NCI-H1930 (cell line): ENCODE measurements around the gene MAML3.

Experiments used
- DNase-seq, 2 experiments: peaks; one replicate each; lab custom pipeline; 2025; lab: John Stamatoyannopoulos, UW

Gene MAML3

DNA sequence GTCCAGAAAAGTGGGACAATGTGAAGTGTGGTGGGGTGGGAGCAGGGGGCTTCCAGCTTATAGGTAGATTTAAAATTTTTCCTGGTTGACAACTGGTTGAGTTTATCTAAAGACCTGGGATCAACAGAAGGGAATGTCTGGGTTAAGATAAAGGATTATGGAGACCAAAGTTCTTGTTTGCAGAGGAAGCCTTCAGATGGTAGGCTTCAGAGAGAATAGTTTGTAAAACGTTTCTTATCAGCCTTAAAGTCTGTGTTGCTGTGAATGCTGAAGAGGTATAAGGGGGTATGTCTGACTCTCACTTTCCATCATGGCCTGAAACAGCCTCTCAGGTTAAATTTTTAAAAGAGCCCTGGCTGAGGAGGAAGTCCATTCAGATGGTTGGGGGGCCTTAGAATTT is 467.9 kb downstream of the MAML3 start:
- no peak for DNase-seq

DNA sequence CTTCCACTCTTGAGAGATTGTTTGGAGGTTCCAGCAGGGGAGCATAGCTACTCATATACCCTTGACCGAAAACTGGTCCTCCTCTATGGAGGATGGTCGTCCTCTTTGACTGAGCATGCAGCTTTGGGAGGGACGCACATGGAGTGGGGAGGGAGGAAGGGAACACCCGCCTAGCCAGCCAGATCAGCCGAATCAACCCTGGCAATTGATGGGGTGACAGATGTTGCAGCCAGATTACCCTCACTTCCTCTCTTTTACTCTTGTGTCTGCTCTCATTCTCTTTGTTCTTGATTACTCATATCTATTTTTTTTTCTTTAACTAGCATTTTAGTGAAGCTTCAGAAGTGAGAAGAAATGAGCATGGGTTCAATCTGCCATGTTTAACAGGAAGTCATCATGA is 468.8 kb downstream of the MAML3 start:
- no peak for DNase-seq

DNA sequence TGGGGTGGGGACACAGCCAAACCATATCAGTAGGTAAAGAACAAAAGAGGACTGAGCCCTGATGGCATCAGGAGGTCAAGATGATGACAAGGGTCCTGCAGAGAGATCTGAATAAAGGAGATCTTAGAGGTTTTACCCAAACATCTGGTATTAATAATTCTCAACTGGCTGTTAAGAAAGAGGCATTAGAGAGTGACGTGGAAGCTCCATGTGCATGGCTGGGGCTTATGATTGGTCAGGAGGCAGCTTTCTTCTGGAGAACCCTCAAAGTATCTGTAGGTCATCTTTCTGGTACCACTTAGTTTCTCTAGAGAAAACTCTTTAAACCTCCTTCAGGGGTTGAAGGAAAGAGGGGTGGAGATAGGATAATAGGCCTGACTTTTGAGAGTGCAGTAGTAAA is 469.6 kb downstream of the MAML3 start:
- no peak for DNase-seq

- no peak for DNase-seq
These were observed 471.2 kb downstream of the MAML3 start for GRCh38 chr4:139682741-139683151.

DNA sequence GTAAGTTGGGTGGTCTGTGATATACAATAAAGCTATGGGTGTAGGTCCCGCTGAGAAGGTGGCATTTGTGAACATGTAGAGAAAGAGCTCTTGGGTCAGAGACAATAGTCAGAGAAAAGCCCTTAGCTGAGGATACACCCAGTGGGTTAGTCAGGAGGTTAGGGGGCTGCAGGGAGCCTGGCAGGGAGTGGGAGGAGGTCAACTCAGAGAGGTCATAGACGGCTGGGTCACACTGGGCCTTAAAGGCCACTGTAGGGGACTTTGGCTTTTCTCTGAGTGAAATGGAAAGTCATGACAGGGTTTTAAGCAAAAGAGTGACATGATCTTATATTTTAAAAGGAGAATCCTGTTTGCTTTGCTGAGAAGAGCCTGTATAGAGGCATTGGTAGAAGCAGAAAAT is 471.7 kb downstream of the MAML3 start:
- no peak for DNase-seq

GRCh38 chr4:139676913-139677585 is 476.9 kb downstream of the MAML3 start:
- DNase-seq, result no peak

DNA sequence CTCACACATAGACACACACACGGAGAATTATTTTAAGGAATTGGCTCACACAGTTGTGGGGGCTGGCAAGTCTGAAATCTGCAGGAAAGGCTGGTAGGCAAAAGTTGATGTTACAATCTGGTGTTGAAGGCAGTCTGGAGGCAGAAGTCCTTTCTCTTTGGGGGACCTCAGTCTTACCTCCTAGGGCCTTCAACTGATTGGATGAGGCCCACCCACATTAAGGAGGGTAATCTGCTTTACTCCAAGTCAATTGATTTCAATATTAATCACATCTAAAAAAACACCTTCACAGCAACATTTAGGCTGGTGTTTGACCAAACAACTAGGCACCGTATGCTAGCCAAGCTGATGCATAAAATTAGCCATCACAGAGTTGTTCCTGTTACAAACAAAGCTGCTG is 477.6 kb downstream of the MAML3 start:
- DNase-seq, result no peak

GRCh38 chr4:139675651-139676050 is 478.3 kb downstream of the MAML3 start:
- no peak for DNase-seq

DNA sequence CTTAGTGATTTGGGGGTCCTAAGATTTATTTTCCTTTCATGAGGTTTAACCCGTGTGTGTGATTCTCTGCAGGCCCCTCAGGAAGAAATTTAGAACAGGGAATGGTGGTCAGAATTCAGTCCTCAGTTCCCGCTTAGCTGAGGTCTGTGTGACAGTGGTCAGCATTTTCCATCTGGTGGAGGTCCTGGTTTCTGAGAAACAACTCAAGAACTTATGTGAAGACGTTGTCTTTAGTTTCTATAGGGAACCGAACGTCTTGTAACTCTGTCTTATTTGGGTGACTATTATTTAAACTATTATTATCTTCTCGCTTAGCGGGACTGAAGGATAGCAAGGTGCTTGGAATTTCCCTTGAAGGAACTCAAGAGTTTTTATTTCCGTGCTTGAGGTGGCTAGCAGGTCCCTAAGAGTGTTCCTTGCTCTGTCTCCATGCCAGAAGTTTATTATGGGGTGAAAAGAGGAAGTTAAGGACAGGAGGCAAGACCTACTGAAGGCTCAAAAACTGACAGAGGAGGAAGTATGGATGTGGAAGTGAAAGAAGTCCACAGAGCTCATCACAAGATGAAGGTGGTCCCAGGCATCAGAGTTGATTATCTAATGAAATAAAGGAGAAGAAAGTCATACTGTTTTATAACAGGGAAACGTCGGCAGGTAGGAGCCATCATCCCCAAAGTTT is 479.0 kb downstream of the MAML3 start:
- no peak for DNase-seq

DNA sequence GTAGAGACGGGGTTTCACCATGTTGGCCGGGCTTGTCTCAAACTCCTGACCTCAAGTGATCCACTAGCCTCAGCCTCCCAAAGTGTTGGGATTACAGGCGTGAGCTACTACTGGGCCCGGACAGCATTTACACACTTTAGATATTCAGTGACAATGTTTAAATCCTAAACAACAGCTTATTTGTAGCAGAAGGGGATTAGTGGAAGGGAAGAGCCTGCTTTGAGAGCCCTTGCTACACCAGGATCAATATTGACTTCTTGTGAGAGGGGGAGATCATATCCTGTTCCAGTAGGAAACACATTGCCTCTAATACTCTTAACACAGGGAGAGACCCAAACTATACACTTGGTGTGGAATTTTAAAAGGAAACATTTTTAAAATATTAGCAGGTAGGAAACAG is 481.3 kb downstream of the MAML3 start:
- no peak for DNase-seq

DNA sequence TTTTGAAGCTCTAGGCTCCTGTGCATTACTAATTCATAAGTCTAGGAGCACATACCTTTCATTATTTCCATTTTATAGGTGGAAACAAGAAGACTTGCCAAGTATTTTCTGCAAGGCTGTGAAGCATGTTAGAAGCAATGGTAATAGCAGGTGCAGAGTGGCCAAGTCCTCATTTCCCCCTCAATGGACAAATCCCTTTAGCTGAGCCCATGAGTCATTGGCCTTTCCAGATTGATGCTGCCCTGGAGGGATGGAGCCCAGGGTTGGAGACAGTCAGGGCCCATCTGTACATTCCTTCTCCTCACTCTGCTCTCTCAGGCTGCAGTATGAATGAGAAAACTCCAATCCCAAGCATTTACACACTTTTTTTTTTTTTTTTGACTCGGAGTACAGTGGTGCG is 481.8 kb downstream of the MAML3 start:
- DNase-seq, result no peak

DNA sequence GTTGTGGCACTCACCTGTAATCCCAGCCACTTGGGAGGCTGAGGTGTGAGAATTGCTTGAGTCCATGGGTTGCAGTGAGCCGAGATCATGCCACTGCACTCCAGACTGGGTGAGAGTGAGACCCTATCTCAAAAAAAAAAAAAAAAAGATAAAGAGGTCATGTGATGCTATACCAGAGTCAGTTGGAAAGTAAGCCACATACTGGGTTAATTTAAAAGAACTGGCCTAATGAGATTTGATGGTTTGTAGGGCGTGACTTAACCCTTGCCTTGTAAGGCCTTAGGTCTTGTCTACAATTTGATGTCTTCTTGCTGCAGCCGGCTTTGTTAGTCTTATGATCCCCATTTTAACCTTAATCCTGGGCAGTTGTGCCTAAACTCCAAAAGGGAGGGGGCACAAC is 483.2 kb downstream of the MAML3 start:
- DNase-seq, result no peak

DNA sequence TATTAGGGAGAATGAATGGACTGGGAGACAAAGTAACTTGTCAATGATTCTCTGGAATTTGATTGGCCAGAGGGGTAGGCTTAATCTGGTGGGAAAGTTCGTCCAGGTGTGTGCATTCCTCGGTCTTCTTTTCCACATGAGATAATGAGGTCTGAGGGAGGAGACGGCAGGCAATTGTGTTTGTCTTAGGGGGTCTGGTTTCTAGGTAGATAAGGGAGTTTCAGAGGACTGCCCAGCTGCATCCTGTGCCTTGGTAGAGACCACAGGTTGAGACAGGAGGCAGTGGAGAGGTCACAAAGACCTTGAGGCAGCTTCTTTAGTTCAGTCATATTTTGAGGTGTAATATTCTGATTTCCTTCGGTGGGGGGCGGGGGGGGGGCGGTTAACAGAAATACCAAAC is 484.1 kb downstream of the MAML3 start:
- DNase-seq, result no peak

GRCh38 chr4:139669335-139669734 is 484.6 kb downstream of the MAML3 start:
- no peak for DNase-seq

DNA sequence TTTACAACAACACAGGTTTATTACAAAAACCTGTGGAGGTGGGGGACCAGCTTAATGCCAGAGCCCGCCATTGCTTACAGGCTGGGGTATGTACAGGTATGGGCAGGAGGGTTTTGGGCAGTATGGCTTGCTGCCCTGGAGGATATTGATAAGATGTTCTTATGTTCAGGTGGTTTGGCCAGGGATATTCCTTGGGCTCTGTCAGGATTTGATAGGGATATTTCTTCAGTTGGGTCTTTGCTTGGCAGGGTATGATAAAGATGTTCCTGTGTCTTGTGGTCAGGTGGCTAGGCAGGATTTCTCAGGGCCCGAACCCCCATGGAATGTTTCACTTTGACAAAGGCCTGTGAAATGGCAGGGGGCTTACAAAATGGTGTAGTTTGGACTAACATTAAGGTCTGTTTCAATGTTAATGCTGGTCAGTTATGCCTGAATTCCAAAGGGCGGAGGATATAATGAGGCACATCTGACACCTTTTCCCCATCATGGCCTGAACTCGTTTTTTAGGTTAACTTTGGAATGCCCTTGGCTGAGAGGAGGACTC is 485.3 kb downstream of the MAML3 start:
- DNase-seq, result no peak

- no peak for DNase-seq
These were observed 485.9 kb downstream of the MAML3 start for GRCh38 chr4:139668036-139668435.
